Right ventricle myocardium inferior (tissue), 1 donor: Measurements from ENCODE around the gene PTPRN2. TPM values are rescaled to one million over a fixed set of nuclear protein-coding genes. Genes with fewer than 3 reads are reported as not detected.

Experiments used
- ATAC-seq: fragments of 200-7000 bp; cut with Tn5 transposase; one replicate; pipeline ENCODE4 v1.9.1; 2020; ENCODE audit warnings: mild to moderate bottlenecking, moderate library complexity
- DNase-seq: peaks from one replicate; pipeline ENCODE4 v3.0.0; 2021; ENCODE audit errors: missing footprints
- intact Hi-C: fragments of 100-400 bp; cut with DNase I; formaldehyde crosslinking; loops from one replicate; pipeline ENCODE4 v1.11.0; 2022
- total RNA-seq: library from RNA; stranded (reverse); fragmentation: NEBNext Ultra II Directional; extraction: Animal tissue kit (Norgen Biotek cat#: 25700); gene quantifications from one replicate; pipeline ENCODE4 v1.2.1, GENCODE V29; 2021
- donor health status: DM: no; HTN: yes; CAD: no; lungs with severe emphysema.

The PTPRN2 gene
- total RNA-seq, 1 donor from 2014 or later: 1.6 TPM

- intact Hi-C loops: no loop called here
- no peak for ATAC-seq
Observed at GRCh38 chr7:157764946-157765537, 822.6 kb downstream of the PTPRN2 start.

GRCh38 chr7:157764193-157764592 lies 823.4 kb downstream of the PTPRN2 start:
- ATAC-seq (no peak), DNase-seq (no peak)
- intact Hi-C loops: no loop called here

More at GRCh38 chr7:157764946-157765537, 822.6 kb downstream of the PTPRN2 start:
- DNase-seq: no peak

- intact Hi-C loops: no loop called here
- no peak for DNase-seq
- ATAC-seq: no peak
Observed at GRCh38 chr7:157763279-157764000, 824.2 kb downstream of the PTPRN2 start.

GRCh38 chr7:157762824-157763223 lies 824.8 kb downstream of the PTPRN2 start:
- ATAC-seq (no peak), DNase-seq (no peak)
- intact Hi-C loops: no loop called here

GRCh38 chr7:157760004-157760730 lies 827.5 kb downstream of the PTPRN2 start:
- intact Hi-C loops: no loop called here
- DNase-seq: no peak
- no peak for ATAC-seq

- no peak for ATAC-seq
- intact Hi-C loops: no loop called here
- no peak for DNase-seq
Observed at GRCh38 chr7:157759246-157759805, 828.3 kb downstream of the PTPRN2 start.

GRCh38 chr7:157758468-157759245 lies 829.0 kb downstream of the PTPRN2 start:
- DNase-seq: no peak
- intact Hi-C loops: no loop called here
- ATAC-seq: no peak

GRCh38 chr7:157757776-157758467 lies 829.7 kb downstream of the PTPRN2 start:
- intact Hi-C loops: no loop called here
- ATAC-seq (no peak), DNase-seq (no peak)

- intact Hi-C loops: no loop called here
- DNase-seq: no peak
- no peak for ATAC-seq
Observed at GRCh38 chr7:157757211-157757610, 830.4 kb downstream of the PTPRN2 start.

- DNase-seq (no peak), ATAC-seq (no peak)
- intact Hi-C loops: no loop called here
Observed at GRCh38 chr7:157755741-157756140, 831.9 kb downstream of the PTPRN2 start.

- no peak for ATAC-seq
- intact Hi-C loops: no loop called here
- DNase-seq: no peak
Observed at GRCh38 chr7:157754416-157754790, 833.2 kb downstream of the PTPRN2 start.

- ATAC-seq: no peak
- intact Hi-C loops: no loop called here
- DNase-seq: no peak
Observed at GRCh38 chr7:157753713-157754415, 833.8 kb downstream of the PTPRN2 start.

GRCh38 chr7:157752832-157753291 lies 834.8 kb downstream of the PTPRN2 start:
- ATAC-seq (no peak), DNase-seq (no peak)
- intact Hi-C loops: no loop called here

GRCh38 chr7:157751951-157752673 lies 835.5 kb downstream of the PTPRN2 start:
- intact Hi-C loops: no loop called here
- DNase-seq: no peak
- ATAC-seq: no peak

GRCh38 chr7:157751406-157751805 lies 836.2 kb downstream of the PTPRN2 start:
- DNase-seq (no peak), ATAC-seq (no peak)
- intact Hi-C loops: no loop called here

- no peak for ATAC-seq
- DNase-seq: no peak
- intact Hi-C loops: no loop called here
Observed at GRCh38 chr7:157750291-157750690, 837.3 kb downstream of the PTPRN2 start.
